Measurements from ENCODE around the gene ELOVL6.

Gene ELOVL6

DNA sequence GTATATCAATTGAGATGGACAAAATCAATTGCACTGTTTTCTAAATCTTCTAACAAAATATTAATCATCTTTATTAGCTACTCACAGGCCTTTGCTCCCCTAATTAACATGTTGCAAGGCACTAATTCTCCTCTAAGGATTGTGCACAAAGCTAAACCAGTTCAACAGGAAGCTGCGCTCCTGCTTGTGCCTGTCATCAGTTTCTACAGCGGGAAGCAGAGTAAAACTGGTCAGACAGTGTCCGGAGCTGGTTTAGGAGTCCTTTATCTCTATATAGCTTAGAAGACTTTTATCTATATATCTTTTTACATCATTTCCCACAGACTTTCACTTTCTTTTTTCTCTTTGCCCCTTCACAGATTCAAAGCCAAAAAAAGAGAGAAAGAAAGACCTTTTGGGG is 79.1 kb downstream of the ELOVL6 start:
- TF ChIP-seq, protein P1, sequence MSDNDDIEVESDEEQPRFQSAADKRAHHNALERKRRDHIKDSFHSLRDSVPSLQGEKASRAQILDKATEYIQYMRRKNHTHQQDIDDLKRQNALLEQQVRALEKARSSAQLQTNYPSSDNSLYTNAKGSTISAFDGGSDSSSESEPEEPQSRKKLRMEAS (IDR thresholded peaks at IDR 0.05; ENCODE audit: low read depth, low read length): no peak
- TF ChIP-seq MYC (IDR thresholded peaks at IDR 0.05; ENCODE audit: low read depth, low read length) (no peak), POLR2A (IDR thresholded peaks at IDR 0.05; ENCODE audit: extremely low read depth, insufficient read length) (no peak)
- TF ChIP-seq, protein P2, sequence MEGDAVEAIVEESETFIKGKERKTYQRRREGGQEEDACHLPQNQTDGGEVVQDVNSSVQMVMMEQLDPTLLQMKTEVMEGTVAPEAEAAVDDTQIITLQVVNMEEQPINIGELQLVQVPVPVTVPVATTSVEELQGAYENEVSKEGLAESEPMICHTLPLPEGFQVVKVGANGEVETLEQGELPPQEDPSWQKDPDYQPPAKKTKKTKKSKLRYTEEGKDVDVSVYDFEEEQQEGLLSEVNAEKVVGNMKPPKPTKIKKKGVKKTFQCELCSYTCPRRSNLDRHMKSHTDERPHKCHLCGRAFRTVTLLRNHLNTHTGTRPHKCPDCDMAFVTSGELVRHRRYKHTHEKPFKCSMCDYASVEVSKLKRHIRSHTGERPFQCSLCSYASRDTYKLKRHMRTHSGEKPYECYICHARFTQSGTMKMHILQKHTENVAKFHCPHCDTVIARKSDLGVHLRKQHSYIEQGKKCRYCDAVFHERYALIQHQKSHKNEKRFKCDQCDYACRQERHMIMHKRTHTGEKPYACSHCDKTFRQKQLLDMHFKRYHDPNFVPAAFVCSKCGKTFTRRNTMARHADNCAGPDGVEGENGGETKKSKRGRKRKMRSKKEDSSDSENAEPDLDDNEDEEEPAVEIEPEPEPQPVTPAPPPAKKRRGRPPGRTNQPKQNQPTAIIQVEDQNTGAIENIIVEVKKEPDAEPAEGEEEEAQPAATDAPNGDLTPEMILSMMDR (IDR thresholded peaks at IDR 0.05; ENCODE audit: low read depth, low read length): no peak
- DNase-seq (ENCODE audit: low read depth): no peak
- no peak overlapping the region for H3K4me3 ChIP-seq (ENCODE audit: low read depth, low read length)

DNA sequence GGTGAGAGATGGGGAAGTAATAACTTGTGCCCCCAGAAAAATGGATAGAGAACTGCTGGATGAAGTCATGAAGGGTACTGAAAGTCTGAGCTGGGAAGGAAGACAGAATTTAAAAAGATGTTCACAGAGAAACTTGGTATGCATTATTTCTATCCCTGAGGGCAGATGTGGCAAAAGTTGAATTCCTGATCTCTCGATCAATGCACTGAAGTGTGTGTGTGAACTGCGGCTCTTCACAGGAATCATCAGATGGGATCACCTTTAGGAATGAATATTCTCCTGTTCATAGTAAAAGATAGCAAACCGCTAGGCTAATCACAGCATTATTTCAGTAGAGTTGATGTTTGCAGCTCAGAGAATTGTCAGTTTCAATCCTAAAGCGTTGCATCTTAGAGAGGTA is 86.4 kb downstream of the ELOVL6 start:
- H3K4me3 ChIP-seq (ENCODE audit: low read depth, low read length): no peak overlapping the region
- no peak for DNase-seq (ENCODE audit: low read depth)
- TF ChIP-seq POLR2A (IDR thresholded peaks at IDR 0.05; ENCODE audit: extremely low read depth, insufficient read length): no peak
- TF ChIP-seq, protein P1 (IDR thresholded peaks at IDR 0.05; ENCODE audit: low read depth, low read length): no peak

DNA sequence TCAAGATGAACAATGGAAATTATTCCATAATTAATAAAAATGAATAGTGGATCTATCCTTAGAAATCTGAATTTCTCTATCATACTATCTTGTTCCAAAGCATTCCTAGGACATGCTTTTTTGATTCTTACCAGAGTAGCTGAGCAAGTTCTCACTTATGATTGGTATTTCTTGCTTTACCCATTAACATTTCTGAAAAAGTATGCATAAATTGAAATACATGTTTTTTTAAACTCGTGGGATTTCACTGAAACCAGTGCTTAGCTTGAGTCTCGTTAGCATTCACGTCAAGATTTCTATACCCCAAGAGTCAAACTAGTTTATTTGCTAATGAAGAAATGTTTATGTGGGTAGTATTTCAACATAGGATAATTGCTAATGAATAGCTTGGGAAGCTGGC is 89.0 kb downstream of the ELOVL6 start:
- DNase-seq (ENCODE audit: low read depth): no peak
- no peak overlapping the region for H3K4me3 ChIP-seq (ENCODE audit: low read depth, low read length)
- TF ChIP-seq, protein P1 (IDR thresholded peaks at IDR 0.05; ENCODE audit: low read depth, low read length): no peak

DNA sequence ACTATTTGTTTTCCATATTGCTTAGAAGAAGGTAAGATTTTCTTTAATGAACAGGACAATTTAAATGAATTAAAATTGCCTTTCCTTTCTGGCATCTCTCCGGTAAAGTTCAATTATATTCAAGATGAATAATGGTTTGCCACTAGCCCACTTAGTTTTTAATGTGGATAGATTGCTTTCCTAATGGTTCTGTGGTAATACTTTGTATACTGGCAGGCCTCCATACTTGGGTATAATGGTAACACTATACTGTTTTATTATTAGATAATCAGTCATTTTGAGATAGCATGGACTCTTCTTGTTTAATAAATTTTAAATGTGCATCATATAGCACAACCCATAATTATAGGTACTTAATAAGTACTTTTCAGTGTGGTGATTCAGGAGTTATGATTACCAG is 89.5 kb downstream of the ELOVL6 start:
- DNase-seq (ENCODE audit: low read depth): no peak
- H3K4me3 ChIP-seq (ENCODE audit: low read depth, low read length): no peak overlapping the region
- TF ChIP-seq MYC (IDR thresholded peaks at IDR 0.05; ENCODE audit: low read depth, low read length) (no peak), POLR2A (IDR thresholded peaks at IDR 0.05; ENCODE audit: extremely low read depth, insufficient read length) (no peak)
- TF ChIP-seq, protein P2 (IDR thresholded peaks at IDR 0.05; ENCODE audit: low read depth, low read length): no peak
- TF ChIP-seq, protein P1 (IDR thresholded peaks at IDR 0.05; ENCODE audit: low read depth, low read length): no peak

DNA sequence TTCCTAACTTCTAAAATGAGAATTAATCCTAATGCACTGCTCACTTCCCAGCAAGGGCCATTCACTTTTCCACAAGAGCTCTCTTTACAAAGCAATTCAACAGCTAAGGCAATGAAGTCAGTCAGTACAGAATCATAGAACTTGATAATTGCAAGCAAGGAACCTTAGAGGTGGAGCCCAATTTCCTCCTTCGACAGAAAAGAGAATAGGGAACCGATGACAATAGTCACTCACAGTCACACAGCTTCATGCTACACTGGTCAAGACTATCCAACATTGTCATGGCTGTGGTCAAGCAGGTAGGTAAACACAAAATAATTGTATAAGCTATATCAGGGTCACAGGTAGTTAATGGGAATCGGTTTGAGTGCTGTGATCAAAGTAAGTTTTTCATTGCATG is 90.0 kb downstream of the ELOVL6 start:
- no peak for DNase-seq (ENCODE audit: low read depth)
- TF ChIP-seq, protein P1 (IDR thresholded peaks at IDR 0.05; ENCODE audit: low read depth, low read length): no peak
- TF ChIP-seq, protein P2 (IDR thresholded peaks at IDR 0.05; ENCODE audit: low read depth, low read length): no peak

DNA sequence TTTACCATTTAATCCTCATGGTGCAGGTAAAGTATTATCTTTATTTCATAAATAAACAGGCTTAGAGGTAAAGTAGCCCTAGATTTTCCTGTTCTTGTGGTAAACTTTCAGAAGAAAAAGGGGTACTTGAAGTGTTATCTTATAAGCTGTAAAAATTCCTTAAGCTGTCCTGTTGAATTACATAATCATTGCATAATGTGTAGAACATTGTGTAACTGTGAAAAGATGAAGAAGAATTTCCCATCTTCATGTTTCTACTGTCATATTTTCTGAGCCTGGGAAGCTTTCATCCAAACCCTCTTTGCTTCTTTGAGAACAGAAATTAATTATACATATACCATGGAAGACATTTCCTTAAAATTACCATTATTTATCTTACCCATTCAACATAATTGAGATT is 90.5 kb downstream of the ELOVL6 start:
- TF ChIP-seq POLR2A (IDR thresholded peaks at IDR 0.05; ENCODE audit: extremely low read depth, insufficient read length): no peak
- DNase-seq (ENCODE audit: low read depth): peak; percentile 28
- H3K4me3 ChIP-seq (ENCODE audit: low read depth, low read length): no peak overlapping the region

More for the DNA sequence above, 90.0 kb downstream of the ELOVL6 start:
- no peak overlapping the region for H3K4me3 ChIP-seq (ENCODE audit: low read depth, low read length)

DNA sequence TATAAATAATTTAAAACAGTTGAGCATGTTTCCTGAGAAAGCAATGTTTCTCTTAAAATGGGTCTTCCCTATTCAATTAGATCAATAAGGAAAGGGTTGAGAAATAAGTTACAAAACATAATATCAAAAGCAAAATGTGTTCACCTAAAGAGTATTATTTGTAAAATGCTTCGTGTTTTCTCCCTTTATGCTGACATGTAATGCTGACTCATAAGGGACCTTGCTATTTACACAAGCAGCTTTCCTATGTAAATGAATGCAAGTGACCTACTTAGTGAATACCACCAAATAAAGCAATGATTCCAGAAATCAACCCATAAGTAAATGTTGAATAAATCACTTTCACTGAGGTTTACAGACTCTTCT is 91.5 kb downstream of the ELOVL6 start:
- no peak overlapping the region for H3K4me3 ChIP-seq (ENCODE audit: low read depth, low read length)
- no peak for DNase-seq (ENCODE audit: low read depth)
- TF ChIP-seq POLR2A (IDR thresholded peaks at IDR 0.05; ENCODE audit: extremely low read depth, insufficient read length) (no peak), MYC (IDR thresholded peaks at IDR 0.05; ENCODE audit: low read depth, low read length) (no peak)
- TF ChIP-seq, protein P2 (IDR thresholded peaks at IDR 0.05; ENCODE audit: low read depth, low read length): no peak
- TF ChIP-seq, protein P1 (IDR thresholded peaks at IDR 0.05; ENCODE audit: low read depth, low read length): no peak

Measured in NB4 (cell line).